Body of pancreas (tissue), 4 donors: ENCODE results near the gene NCK1. TPM values are rescaled to one million over a fixed set of nuclear protein-coding genes. Genes with fewer than 3 reads are reported as not detected.

Source experiments
- ATAC-seq: fragments of 150-250 bp; one replicate; pipeline ENCODE4 v1.9.1; 2016
- DNase-seq, 4 donors: peaks; one replicate each; pipeline ENCODE4 v3.0.0-alpha.2; 2019
- H3K27ac ChIP-seq, 4 donors: fragments of 200-600 bp; sonication (generic); 1 replicate in 3 of 4; 2 replicates in 1 of 4; pipeline versions ENCODE4 v1.5.1 to v1.6.1; 2016 to 2019; ENCODE audit warnings: mild to moderate bottlenecking in 1 of 4, mixed read lengths in 1 of 4, moderate library complexity in 1 of 4
- H3K27me3 ChIP-seq, 2 donors: fragments of 200-600 bp; sonication (generic); one replicate each; pipeline ENCODE4 v1.6.0; 2016; ENCODE audit warnings: mild to moderate bottlenecking in 1 of 2
- H3K36me3 ChIP-seq, 2 donors: fragments of 200-600 bp; sonication (generic); replicated peaks in 1 of 2; 2 replicates each; pipeline ENCODE4 v1.5.1; 2016; ENCODE audit warnings: low read depth in 2 of 2; ENCODE audit not compliant: insufficient read depth in 1 of 2
- H3K4me1 ChIP-seq: fragments of 200-600 bp; sonication (generic); one replicate; pipeline ENCODE4 v1.6.0; 2016
- H3K4me3 ChIP-seq, 2 donors: fragments of 200-600 bp; sonication (generic); 1 replicate in 1 of 2; 2 replicates in 1 of 2; pipeline ENCODE4 v1.5.1; 2016 to 2019
- H3K9me3 ChIP-seq, 3 donors: fragments of 200-600 bp; sonication (generic); 1 replicate in 2 of 3; 2 replicates in 1 of 3; pipeline ENCODE4 v1.5.1; 2016
- POLR2A ChIP-seq, 3 donors: fragments of 450-650 bp; IDR thresholded peaks; one replicate each; pipeline ENCODE4 v1.6.1; 2016; ENCODE audit warnings: antibody characterized with exemption in 3 of 3, mild to moderate bottlenecking in 2 of 3
- WGBS, 2 donors: methylation state at CpG; one replicate each; pipeline ENCODE4 v1.1.5; 2017; 5-methylcytosine and 5-hydroxymethylcytosine counted together
- intact Hi-C: fragments of 100-400 bp; cut with DNase I; formaldehyde crosslinking; loops from one replicate; pipeline ENCODE4 v1.15.1; 2023
- total RNA-seq, 2 donors: library from RNA; depleted of rRNA; stranded (reverse); fragments of >200 nt; gene quantifications; one replicate each; pipeline ENCODE4 v1.1.0, GENCODE V29; 2016
- TF ChIP-seq, protein P1 (sequence below), 7 experiments: fragments of 450-650 bp in 4 of 7; fragments of 200-600 bp in 3 of 7; sonication (generic) in 3 of 7; IDR thresholded peaks; one replicate each; pipeline ENCODE4 v1.5.1; 2016 to 2019; ENCODE audit warnings: antibody characterized with exemption in 7 of 7

NCK1 gene
- total RNA-seq, 2 donors from 2014 or later, result 19.4 to 20.0 TPM

DNA sequence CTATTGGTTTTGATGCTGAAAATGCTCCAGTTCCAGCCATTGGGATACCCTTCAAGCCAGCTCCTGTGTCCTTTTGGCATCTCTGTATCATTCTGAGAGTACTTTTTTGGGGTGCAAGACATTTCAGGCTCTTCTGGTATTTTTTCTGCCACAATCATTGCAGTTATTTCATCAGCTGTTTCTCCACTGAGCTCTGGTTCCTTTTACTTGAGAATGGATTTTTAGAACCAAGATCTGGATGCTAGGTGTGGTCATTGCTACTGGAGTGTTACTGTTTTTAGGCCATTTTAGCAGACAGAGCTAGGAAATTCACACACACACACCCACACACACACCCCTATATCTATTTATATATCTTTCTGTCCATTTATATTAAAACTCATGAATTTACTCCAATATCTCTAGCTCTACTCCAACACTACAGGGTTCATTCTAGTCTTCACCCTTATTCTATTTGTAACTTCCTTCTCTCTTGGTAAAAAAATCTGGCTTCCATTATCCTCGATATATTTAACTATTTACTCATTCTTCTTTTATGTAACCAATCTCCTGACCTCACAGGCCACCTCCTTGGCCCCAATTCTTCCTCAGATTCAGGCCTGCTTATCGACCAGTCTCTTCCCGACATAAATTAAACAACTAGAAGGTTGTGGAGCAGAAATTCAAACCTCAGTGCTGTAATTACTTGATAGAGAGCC, 26.0 kb upstream of the NCK1 start:
- H3K27ac ChIP-seq, result no peak overlapping the region
- H3K36me3 ChIP-seq, result no peaks in the 10 kb centered on the region

DNA sequence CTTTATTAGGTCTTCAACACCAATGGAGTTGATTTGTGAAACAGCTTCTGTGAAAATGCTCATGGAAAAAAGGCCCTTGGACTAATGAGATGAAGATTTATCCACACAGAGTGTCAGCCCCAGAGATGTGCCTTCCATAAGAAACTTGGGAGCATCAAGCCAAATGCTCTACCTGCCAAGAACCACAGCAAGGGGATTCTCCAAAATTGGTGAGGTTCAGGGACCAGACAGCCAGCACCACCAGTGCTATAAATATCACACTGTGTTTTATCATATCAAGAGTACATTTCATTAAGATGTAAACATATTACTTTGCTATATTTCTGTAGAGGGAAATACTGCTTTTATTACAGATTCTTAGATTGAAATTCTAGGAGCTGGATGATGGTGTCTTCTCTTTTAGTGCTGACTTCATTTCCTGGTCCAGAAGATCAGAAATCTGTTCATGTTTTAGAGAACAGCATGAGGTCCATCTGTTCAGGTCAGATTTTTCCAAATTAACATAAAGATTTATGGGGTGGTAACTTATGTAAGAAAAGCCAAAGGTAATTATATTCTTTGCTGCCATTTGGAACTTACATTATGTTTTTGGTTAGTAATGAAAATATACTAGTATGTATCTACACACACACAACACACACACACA, 25.4 kb upstream of the NCK1 start:
- DNase-seq (no peak), ATAC-seq (no peak)
- TF ChIP-seq, protein P1, sequence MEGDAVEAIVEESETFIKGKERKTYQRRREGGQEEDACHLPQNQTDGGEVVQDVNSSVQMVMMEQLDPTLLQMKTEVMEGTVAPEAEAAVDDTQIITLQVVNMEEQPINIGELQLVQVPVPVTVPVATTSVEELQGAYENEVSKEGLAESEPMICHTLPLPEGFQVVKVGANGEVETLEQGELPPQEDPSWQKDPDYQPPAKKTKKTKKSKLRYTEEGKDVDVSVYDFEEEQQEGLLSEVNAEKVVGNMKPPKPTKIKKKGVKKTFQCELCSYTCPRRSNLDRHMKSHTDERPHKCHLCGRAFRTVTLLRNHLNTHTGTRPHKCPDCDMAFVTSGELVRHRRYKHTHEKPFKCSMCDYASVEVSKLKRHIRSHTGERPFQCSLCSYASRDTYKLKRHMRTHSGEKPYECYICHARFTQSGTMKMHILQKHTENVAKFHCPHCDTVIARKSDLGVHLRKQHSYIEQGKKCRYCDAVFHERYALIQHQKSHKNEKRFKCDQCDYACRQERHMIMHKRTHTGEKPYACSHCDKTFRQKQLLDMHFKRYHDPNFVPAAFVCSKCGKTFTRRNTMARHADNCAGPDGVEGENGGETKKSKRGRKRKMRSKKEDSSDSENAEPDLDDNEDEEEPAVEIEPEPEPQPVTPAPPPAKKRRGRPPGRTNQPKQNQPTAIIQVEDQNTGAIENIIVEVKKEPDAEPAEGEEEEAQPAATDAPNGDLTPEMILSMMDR (IDR thresholded peaks at IDR 0.05), result no peak
- no peak for TF ChIP-seq POLR2A (IDR thresholded peaks at IDR 0.05)
- no peak overlapping the region for H3K27ac ChIP-seq
- H3K27me3 ChIP-seq, result no peaks in the 10 kb centered on the region
- H3K36me3 ChIP-seq, result no peaks in the 10 kb centered on the region
- H3K4me1 ChIP-seq, result peaks cover 14% of the 10 kb centered on the region
- H3K9me3 ChIP-seq, result no peaks in the 10 kb centered on the region
- no peak overlapping the region for H3K4me3 ChIP-seq
- intact Hi-C loops, result no loop called here

More for the DNA sequence above, 26.0 kb upstream of the NCK1 start:
- intact Hi-C loops, result no loop called here
- ATAC-seq, result no peak
- H3K9me3 ChIP-seq, result no peaks in the 10 kb centered on the region
- peaks cover 18% of the 10 kb centered on the region for H3K4me1 ChIP-seq
- H3K27me3 ChIP-seq, result no peaks in the 10 kb centered on the region
- no peak overlapping the region for H3K4me3 ChIP-seq
- no peak for TF ChIP-seq POLR2A (IDR thresholded peaks at IDR 0.05)
- TF ChIP-seq, protein P1 (IDR thresholded peaks at IDR 0.05), result no peak
- DNase-seq, result no peak
- 32 to 35% methylated on average over 3 of the region's 3 CpGs for WGBS, 2 donors

DNA sequence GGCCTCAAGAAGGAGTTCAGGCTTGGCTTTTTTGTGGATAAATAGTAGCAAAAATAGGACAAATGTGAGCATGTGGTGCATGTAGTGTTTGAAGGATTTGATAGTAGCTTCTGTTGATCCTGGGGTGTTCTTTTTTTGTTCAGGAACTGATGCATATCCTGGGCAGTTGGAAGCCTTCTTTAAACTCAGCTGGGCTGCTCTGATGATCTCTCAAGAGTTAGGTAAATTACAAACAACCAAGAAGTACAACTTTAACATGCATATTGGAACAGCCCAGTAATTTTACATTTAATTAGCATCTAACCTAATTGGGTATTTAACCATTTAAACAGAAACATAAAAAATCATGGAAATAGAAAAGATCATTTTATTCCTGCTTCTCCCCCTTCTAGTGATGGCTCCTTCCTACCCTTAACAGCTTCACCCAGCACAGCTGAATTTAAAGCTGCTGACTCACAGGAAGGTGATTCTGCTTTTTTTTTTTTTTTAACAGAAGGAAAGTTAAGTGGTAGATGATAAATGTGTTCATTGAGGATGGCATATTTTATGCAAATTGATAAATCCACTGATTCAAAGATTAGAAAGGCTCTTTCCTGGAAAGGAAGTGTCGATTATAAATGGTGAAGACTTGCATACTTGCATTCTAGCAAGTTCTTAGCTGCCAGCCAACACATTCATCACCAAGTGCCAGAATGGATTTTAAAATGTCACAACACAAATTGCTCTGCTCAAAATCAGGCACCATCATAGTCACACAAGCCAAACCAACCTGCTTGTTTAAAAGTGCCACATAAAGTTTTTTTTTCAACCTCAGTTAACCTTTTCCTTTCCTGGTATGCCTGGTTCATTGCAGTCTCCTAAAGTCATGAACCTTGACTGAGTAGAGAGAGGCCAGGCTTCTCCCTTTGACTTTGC, 23.1 kb upstream of the NCK1 start:
- intact Hi-C loops, result no loop called here
- DNase-seq (no peak), ATAC-seq (no peak)
- Histone ChIP-seq H3K9me3 (no peaks in the 10 kb centered on the region), H3K4me3 (no peak overlapping the region), H3K27me3 (no peaks in the 10 kb centered on the region), H3K36me3 (no peaks in the 10 kb centered on the region), H3K27ac (peak overlapping the region in 1 of 4 donors; percentile 28), H3K4me1 (peaks cover 14% of the 10 kb centered on the region)
- TF ChIP-seq POLR2A (IDR thresholded peaks at IDR 0.05), result no peak
- TF ChIP-seq, protein P1 (IDR thresholded peaks at IDR 0.05), result no peak
- 32 to 46% methylated on average over 1 of the region's 1 CpG for WGBS, 2 donors

DNA sequence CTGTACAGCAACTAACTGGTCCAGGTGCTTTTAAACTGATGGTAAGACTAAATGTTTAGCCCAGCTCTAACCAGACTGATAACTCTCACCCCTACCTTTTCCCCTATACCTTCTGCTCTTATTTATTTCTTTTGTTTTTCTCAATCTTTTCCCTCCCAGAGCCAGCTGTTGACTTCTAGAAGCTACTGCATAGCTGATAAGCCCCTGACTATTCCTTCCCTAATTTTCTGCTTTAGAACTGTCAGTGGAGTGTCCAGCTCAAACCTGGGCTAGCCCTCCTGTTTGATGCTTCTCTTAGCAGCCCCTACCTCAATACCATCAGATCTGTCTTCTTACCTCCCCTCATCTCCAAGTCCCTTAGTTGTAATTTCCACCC, 22.5 kb upstream of the NCK1 start:
- no peak for TF ChIP-seq POLR2A (IDR thresholded peaks at IDR 0.05)
- TF ChIP-seq, protein P1 (IDR thresholded peaks at IDR 0.05), result no peak
- Histone ChIP-seq H3K4me3 (no peak overlapping the region), H3K9me3 (no peaks in the 10 kb centered on the region), H3K27me3 (no peaks in the 10 kb centered on the region), H3K36me3 (no peaks in the 10 kb centered on the region), H3K4me1 (peaks cover 14% of the 10 kb centered on the region), H3K27ac (peak overlapping the region in 1 of 4 donors; percentile 28)
- intact Hi-C loops, result no loop called here
- DNase-seq, result no peak
- ATAC-seq, result no peak
